ENCODE measurements around the gene EPHA8.

The EPHA8 gene

GRCh38 chr1:22651941-22652856 lies 88.9 kb downstream of the EPHA8 start:
- no peak for DNase-seq

GRCh38 chr1:22652881-22653316 lies 89.6 kb downstream of the EPHA8 start, which contains the start of gene C1QB:
Gene C1QB (plus strand): TSS chr1:22653236. CDS start chr1:22659463, 6,227 bp downstream.
- DNase-seq: no peak

Data from NCI-H2107 (cell line).